ENCODE results near the gene UBA52. TPM values are rescaled to one million over a fixed set of nuclear protein-coding genes. Genes with fewer than 3 reads are reported as not detected.
A peak's percentile ranks its signal among the peaks of the same experiment; 100 is the strongest.

The UBA52 gene
- total and polyA plus RNA-seq, 2 of the 13 experiments (the other 11 are each of a cell fraction or from before 2014, with no cell fraction given), result 959 to 1,782 TPM

DNA sequence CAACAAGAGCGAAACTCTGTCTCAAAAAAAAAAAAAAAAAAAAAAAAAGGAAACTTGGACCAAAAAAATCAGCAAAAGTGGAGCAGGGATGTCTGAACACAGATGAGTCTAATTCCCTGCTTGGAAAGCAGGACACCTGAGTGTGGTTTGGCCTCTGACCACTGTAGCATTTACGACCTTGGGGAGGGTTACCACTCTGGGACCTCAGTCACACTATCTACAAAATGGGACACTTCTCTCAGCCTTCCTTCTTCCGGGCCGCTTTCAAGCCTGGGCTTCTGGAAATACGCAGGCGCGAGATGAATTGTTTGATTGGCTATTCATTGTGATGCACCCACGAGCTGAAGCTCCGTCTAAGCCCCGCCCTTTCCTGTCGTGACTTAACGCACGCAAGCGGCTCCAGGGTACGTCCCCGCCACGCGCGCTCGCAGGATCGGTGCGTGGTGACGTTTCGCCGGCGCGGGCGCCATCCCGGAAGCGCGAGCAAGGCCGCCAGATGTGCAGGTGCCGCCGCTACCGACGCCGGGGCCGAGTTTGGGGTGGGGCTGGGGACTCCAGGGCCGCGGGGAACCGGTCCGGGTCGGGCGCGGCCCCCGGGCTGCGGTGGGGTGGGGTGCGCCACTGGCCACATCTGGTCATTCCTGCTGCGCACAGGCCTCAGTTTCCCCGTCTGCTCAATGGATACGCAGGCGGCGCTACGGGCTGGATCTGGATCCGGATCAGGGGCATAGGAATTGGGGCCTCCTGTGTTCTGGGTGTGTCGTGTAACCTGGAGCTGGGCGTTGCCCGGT lies 14.1 kb upstream of the UBA52 start, which contains the start of gene KXD1 (continued):
- no peak for TF ChIP-seq NCOA5 (CRISPR knock-in tag; IDR thresholded peaks at IDR 0.05)
- TF ChIP-seq, protein P1, sequence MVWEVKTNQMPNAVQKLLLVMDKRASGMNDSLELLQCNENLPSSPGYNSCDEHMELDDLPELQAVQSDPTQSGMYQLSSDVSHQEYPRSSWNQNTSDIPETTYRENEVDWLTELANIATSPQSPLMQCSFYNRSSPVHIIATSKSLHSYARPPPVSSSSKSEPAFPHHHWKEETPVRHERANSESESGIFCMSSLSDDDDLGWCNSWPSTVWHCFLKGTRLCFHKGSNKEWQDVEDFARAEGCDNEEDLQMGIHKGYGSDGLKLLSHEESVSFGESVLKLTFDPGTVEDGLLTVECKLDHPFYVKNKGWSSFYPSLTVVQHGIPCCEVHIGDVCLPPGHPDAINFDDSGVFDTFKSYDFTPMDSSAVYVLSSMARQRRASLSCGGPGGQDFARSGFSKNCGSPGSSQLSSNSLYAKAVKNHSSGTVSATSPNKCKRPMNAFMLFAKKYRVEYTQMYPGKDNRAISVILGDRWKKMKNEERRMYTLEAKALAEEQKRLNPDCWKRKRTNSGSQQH (CRISPR knock-in tag; IDR thresholded peaks at IDR 0.05; ENCODE audit: low read depth), result peak; percentile 74; the same call in 1 of the 2 replicates
- TF ChIP-seq ZSCAN31 (CRISPR knock-in tag; IDR thresholded peaks at IDR 0.05; ENCODE audit: low read depth), result no peak
- peak; percentile 88 for TF ChIP-seq SALL1 (CRISPR knock-in tag; IDR thresholded peaks at IDR 0.05)
- TF ChIP-seq, protein P2, sequence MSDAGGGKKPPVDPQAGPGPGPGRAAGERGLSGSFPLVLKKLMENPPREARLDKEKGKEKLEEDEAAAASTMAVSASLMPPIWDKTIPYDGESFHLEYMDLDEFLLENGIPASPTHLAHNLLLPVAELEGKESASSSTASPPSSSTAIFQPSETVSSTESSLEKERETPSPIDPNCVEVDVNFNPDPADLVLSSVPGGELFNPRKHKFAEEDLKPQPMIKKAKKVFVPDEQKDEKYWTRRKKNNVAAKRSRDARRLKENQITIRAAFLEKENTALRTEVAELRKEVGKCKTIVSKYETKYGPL (CRISPR knock-in tag; IDR thresholded peaks at IDR 0.05), result no peak
- TF ChIP-seq RELA (CRISPR knock-in tag; IDR thresholded peaks at IDR 0.05), result no peak
- no peak for TF ChIP-seq ZNF24 (IDR thresholded peaks at IDR 0.05)
- TF ChIP-seq DR1 (CRISPR knock-in tag; IDR thresholded peaks at IDR 0.05), result no peak
- TF ChIP-seq EP300 (IDR thresholded peaks at IDR 0.05; ENCODE audit: low read depth in 2 of 2, low read length in 2 of 2), result 0 out of 4 replicates have a peak, but pooled peaks of 1 of the 2 experiments have one; percentile 31
- TF ChIP-seq EP300 (CRISPR knock-in tag; IDR thresholded peaks at IDR 0.05; ENCODE audit: borderline replicate concordance), result no peak
- no peak for TF ChIP-seq ZNF329 (CRISPR knock-in tag; IDR thresholded peaks at IDR 0.05; ENCODE audit: low read depth)
- no peak for TF ChIP-seq NBN (conservative IDR thresholded peaks at IDR 0.05)
- no peak for TF ChIP-seq ZNF101 (CRISPR knock-in tag; IDR thresholded peaks at IDR 0.05; ENCODE audit: borderline replicate concordance, low read depth)
- TF ChIP-seq, protein P3, sequence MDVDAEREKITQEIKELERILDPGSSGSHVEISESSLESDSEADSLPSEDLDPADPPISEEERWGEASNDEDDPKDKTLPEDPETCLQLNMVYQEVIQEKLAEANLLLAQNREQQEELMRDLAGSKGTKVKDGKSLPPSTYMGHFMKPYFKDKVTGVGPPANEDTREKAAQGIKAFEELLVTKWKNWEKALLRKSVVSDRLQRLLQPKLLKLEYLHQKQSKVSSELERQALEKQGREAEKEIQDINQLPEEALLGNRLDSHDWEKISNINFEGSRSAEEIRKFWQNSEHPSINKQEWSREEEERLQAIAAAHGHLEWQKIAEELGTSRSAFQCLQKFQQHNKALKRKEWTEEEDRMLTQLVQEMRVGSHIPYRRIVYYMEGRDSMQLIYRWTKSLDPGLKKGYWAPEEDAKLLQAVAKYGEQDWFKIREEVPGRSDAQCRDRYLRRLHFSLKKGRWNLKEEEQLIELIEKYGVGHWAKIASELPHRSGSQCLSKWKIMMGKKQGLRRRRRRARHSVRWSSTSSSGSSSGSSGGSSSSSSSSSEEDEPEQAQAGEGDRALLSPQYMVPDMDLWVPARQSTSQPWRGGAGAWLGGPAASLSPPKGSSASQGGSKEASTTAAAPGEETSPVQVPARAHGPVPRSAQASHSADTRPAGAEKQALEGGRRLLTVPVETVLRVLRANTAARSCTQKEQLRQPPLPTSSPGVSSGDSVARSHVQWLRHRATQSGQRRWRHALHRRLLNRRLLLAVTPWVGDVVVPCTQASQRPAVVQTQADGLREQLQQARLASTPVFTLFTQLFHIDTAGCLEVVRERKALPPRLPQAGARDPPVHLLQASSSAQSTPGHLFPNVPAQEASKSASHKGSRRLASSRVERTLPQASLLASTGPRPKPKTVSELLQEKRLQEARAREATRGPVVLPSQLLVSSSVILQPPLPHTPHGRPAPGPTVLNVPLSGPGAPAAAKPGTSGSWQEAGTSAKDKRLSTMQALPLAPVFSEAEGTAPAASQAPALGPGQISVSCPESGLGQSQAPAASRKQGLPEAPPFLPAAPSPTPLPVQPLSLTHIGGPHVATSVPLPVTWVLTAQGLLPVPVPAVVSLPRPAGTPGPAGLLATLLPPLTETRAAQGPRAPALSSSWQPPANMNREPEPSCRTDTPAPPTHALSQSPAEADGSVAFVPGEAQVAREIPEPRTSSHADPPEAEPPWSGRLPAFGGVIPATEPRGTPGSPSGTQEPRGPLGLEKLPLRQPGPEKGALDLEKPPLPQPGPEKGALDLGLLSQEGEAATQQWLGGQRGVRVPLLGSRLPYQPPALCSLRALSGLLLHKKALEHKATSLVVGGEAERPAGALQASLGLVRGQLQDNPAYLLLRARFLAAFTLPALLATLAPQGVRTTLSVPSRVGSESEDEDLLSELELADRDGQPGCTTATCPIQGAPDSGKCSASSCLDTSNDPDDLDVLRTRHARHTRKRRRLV (CRISPR knock-in tag; IDR thresholded peaks at IDR 0.05), result no peak
- no peak for TF ChIP-seq SOX13 (IDR thresholded peaks at IDR 0.05)
- TF ChIP-seq SOX13 (CRISPR knock-in tag; conservative IDR thresholded peaks at IDR 0.05 in 1 of 2, IDR thresholded peaks at IDR 0.05 in 1 of 2), result no peak; a peak in 1 of 4 replicates
- TF ChIP-seq, protein P4, sequence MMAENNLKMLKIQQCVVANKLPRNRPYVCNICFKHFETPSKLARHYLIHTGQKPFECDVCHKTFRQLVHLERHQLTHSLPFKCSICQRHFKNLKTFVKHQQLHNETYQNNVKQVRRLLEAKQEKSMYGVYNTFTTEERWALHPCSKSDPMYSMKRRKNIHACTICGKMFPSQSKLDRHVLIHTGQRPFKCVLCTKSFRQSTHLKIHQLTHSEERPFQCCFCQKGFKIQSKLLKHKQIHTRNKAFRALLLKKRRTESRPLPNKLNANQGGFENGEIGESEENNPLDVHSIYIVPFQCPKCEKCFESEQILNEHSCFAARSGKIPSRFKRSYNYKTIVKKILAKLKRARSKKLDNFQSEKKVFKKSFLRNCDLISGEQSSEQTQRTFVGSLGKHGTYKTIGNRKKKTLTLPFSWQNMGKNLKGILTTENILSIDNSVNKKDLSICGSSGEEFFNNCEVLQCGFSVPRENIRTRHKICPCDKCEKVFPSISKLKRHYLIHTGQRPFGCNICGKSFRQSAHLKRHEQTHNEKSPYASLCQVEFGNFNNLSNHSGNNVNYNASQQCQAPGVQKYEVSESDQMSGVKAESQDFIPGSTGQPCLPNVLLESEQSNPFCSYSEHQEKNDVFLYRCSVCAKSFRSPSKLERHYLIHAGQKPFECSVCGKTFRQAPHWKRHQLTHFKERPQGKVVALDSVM (CRISPR knock-in tag; IDR thresholded peaks at IDR 0.05), result peak; percentile 31; the same call in 1 of the 2 replicates
- TF ChIP-seq HMG20A (CRISPR knock-in tag; IDR thresholded peaks at IDR 0.05; ENCODE audit: borderline replicate concordance), result no peak
- TF ChIP-seq XRCC5 (optimal IDR thresholded peaks at IDR 0.05; ENCODE audit: low read length), result no peak
